NK-92 (cell line): ENCODE data around the gene RAMP1.
"Not testable (repeated sequence)": the region's sequence is repeated elsewhere in the genome, so short reads cannot be mapped to it uniquely, and the experiment has no call there.

ENCODE experiments used
- DNase-seq: peaks from one replicate; lab custom pipeline; 2025; ENCODE audit not compliant: unreplicated experiment; lab: John Stamatoyannopoulos, UW

The RAMP1 gene

DNA sequence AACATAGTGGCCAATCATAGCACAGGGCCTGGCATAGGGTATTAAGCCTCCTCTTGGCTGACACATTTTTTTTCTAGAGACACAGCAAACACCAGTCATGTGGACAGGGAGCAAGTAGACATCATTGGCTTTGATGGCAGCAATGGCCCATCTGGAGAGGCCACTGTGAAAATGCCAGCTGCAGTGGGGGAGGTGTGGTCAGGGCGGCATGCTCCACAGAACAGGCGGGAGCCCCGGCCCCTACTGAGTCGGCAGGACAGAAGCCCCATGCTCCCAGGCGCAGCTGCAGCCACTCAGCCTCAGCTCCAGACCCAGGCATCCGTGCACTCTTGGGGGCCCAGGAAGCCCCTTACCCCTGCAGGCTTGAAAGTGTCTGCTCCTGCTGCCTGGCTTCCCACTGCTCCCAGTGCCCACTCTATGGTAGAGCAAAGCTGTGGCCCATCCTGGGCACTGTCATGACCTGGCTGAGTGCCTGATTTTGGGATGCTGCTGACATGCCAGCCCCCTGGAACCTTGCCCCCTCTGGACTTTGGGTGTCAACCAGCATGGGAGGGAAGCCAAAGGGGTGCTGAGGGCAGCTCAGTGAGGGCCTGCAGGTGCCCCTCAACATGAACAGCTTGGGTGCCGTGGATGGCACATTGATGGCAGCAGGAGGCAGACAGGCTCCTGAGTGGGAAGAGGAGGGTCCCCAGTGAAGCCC, 84.1 kb downstream of the RAMP1 start:
- no peak for DNase-seq

DNA sequence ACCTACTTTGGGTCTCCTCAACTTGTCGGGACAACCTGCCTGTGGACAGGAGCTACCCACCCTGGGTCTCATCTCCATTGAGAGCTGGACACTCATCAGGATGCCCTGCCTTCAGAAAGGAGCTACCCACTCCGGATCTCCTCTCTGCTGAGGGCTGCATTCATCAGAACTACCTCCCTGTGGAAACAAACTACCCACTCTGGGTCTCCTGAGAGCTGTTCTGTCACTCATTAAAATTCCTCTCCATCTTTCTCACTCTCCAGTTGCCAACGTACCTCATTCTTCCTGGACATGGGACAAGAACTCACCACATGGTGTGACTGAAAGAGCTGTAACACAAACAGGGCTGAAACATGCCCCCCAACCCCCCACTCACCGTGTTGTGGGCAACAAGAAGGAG, 84.9 kb downstream of the RAMP1 start:
- no peak for DNase-seq

DNA sequence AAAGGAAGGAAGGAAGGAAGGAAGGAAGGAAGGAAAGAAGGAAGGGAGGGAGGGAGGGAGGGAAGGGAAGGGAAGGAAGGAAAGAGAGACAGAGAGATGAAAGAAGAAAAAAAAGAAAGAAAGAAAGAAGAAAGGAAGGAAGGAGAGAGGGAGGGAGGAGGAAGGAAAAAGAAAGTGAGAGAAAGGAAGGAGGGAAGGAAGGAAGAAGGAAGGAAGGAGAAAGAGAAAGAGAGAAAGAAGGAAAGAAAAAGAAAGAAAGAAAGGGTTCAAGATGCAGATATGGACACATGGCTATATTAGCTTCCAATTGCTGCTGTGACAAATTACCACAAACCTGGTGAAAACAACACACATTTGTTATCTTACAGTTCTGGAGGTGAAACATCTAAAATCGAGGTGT, 87.0 kb downstream of the RAMP1 start:
- DNase-seq: no peak

DNA sequence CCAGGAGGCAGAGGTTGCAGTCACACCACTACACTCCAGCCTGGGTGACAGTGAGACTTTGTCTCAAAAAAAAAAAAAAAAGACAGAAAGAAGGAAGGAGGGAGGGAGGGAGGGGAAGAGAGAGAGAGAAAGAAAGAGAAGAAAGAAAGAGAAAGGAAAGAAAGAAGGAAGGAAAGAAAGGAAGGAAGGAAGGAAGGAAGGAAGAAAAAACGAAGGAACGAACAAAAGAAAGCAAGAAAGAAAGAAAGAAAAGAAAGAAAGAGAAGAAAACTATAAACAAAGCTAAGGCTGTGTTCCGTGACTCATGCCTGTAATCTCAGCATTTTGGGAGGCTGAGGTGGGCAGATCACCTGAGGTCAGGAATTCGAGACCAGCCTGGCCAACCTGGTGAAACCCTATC, 91.9 kb downstream of the RAMP1 start:
- not testable (repeated sequence) for DNase-seq

DNA sequence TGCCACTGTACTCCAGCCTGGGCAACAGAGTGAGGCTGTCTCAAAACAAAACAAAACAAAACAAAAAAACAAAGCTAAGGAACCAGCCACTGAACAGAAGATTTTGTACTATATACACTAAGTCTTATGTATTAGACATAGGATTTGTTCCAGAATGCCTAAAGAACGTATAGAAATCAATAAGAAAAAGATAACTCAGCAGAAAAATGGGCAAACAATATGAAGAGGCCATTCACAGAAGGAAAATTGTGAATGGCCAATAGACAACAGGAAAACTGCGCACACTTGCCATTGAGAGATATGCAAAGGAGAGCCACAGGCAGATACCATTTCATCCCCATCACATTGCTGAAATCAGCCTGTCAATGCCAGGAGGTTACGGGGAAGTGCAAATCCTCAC, 92.5 kb downstream of the RAMP1 start:
- no peak for DNase-seq

DNA sequence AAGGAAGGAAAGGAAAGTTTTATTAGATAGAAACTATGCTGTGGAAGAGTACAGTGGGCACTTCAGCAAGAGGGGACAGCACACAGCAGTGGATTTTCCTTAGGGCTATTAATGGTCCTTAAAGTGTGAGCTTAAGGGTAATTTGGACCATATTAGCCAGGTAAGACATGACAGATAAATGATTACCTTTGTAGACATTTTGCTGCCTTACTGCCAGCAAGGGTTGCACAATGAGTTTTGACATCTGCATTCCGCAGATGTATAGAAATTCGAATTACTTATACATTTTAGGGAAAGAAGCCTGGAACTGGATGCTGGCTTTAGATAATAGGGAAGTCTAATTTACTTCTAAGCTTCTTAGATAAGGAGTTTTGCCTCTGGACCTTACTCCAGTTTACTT, 93.4 kb downstream of the RAMP1 start:
- DNase-seq: no peak

DNA sequence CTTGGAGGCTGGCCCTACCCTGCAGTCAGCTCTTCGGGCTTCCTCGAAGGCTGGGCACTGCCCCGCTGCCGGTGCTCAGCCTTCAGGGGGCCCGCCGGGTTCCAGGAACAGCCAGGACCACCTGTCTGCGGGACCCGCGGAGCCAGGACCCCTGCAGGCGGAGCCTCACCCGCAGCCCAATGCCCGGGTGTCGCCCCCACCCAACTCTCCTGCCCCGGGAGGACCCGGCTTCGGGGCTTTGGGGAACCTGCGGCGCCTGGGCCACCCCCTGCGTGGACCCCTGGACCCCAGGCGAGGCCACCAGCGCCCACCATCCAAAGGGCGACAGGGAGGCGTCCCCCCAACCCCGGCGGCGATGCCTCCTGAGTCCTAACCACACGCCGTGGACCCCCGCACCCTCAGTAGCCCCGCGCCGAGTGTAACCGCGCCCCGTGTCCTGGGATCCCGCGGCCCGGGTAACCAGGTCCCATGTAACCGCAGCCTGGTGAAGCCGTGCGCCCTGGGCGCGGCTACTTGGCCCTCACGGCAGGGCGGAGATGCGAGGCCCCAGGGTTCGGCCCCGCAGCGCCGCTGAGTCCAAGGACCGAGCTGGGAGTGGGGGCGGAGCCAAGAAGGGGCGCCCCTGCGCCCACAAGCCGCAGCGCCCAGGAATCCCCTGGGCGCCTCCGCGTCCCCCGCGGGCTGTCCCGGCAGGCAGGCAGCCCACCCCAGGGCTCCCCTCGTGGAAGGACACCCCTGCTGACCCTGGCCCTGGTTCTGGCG, 96.4 kb downstream of the RAMP1 start:
- DNase-seq: no peak

DNA sequence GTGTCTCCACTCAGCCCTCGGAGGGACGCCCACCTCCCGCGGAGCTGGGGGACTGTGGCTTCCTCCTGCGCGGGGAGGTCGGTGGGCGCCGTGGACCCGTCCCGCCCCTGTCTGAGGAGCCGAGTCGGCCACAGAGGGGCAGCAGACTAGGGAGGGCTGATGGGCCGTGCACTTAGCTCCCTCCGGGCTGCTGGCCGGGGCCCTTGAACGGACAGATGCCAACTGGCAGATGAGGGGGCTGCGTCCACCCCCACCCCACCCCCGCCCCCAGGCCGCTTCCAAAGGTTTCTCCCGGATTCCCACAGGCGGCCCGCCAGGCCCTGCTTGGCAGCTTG, 96.9 kb downstream of the RAMP1 start:
- DNase-seq: no peak

DNA sequence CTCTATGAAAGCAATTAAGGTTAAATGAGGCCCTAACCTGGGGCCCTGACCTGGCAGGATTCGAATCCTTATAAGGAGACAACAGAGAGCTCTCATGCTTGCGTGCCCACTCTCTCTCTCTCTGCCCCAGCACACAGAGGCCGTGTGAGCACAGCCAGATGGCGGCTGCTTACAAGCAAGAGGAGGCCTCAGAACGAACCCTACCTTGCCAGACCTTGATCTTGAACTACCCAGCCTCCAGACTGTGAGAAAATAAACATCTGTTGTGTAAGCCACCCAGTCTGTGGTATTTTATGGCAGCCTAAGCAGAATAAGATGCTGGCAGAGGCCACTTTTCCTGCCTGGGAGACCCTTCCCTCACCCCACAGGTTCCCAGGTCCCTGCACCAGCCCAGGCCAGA, 102.2 kb downstream of the RAMP1 start:
- DNase-seq: no peak
